Stomach smooth muscle (tissue), 2 donors: Measurements from ENCODE around the gene RPL36A.

Experiments
- H3K27ac ChIP-seq: one replicate; pipeline ENCODE4 v1.7.0; 2013; ENCODE audit warnings: mild to moderate bottlenecking, low read length, inconsistent platforms
- H3K27me3 ChIP-seq, 2 donors: one replicate each; pipeline ENCODE4 v1.7.0; 2013; ENCODE audit warnings: low read length in 2 of 2; ENCODE audit not compliant: insufficient read depth in 2 of 2, control insufficient read depth in 1 of 2
- H3K36me3 ChIP-seq, 2 donors: one replicate each; pipeline ENCODE4 v1.7.0; 2013; ENCODE audit warnings: low read length in 2 of 2; ENCODE audit not compliant: control insufficient read depth in 2 of 2, insufficient read depth in 2 of 2
- H3K4me1 ChIP-seq: one replicate; pipeline ENCODE4 v1.7.0; 2013; ENCODE audit warnings: low read length; ENCODE audit not compliant: control insufficient read depth, insufficient read depth
- H3K4me3 ChIP-seq, 2 donors: one replicate each; pipeline ENCODE4 v1.7.0; 2013; ENCODE audit warnings: low read length in 2 of 2
- H3K9ac ChIP-seq, 2 donors: one replicate each; pipeline ENCODE4 v1.7.0; 2013; ENCODE audit warnings: low read length in 2 of 2, mild to moderate bottlenecking in 1 of 2
- H3K9me3 ChIP-seq, 2 donors: one replicate each; pipeline ENCODE4 v1.7.0; 2013; ENCODE audit warnings: low read length in 2 of 2; ENCODE audit not compliant: control insufficient read depth in 2 of 2
- donor health status: healthy.
- donor health status: Pancreatic carcinoma.

RPL36A gene

DNA sequence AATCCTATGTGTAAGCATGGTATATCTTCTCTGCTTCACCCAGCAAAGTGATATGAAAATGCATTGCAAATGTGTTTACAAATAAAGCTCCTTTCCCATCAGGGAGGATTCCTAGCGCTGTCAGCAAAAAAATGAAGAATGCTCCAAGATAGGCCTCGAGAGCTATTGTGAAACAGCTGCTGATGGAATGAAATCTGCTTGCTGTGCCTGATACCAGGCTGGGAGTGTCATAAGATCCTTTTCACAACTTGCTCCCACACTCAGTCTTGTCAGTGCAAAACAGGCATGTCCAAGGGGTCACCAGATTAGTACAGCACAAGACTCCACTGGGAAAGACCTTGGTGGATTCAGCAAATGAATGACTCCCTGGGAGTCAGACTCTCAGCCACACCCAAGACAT, 51.3 kb downstream of the RPL36A start:
- H3K27ac ChIP-seq = no peak overlapping the region
- H3K9ac ChIP-seq = no peak overlapping the region
- no peaks in the 10 kb centered on the region for H3K27me3 ChIP-seq
- H3K4me3 ChIP-seq = no peak overlapping the region
- peaks cover 0 to 5% of the 10 kb centered on the region in 2 donors for H3K9me3 ChIP-seq
- no peaks in the 10 kb centered on the region for H3K4me1 ChIP-seq
- H3K36me3 ChIP-seq = peaks cover 13 to 16% of the 10 kb centered on the region in 2 donors
